ENCODE data around the gene TRAPPC4. TPM values are rescaled to one million over a fixed set of nuclear protein-coding genes. Genes with fewer than 3 reads are reported as not detected.
A peak's percentile ranks its signal among the peaks of the same experiment; 100 is the strongest.
"Not testable (repeated sequence)": the region's sequence is repeated elsewhere in the genome, so short reads cannot be mapped to it uniquely, and the experiment has no call there.

TRAPPC4 gene
- total RNA-seq, 1 donor from 2014 or later = 73.1 TPM

DNA sequence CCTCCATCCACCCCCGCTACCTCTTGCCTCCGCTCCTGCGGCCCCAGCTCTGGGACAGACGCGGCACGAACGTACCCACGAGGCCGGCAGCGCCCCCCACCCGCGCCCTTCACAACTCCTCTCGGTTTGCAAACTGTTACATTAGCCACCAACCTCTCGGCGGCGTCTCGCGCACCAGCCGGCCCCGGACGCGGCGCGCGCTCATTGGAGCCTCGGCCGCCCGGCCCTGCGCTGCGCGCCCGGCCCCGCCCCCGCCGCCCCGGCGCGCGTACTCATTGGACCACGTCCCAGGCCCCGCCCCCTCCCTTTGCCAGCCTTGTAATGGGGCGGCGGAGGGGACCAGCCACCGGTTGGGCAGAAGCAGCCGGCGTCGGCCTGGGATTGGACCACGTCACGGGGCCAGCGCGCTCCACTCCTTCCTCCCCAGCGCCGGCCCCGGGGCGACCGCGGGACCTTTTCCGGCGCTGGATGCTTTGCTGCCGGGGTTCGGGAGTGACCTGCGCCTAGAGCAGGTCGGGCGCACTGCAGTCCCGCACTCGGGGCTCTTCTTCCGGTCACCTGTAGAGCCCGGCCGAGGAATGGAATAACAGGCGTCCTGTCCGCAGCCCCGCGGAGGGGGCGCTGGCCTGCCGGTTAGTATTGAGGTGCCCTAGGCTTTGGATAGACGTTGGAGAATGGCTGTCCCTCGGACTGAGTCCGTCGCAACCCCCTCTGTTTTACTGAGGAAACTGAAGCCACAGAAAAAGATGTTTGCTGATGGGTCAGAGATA lies 38.6 kb downstream of the TRAPPC4 start, which contains the start of gene HYOU1:
TSS of gene HYOU1 (minus strand) at position 206 of the 770 bp plus-strand sequence. CDS start 1,045 bp downstream, outside the sequence.
- Mint-ChIP-seq H3K36me3 (peaks cover 20% of the 10 kb centered on the region), H3K4me1 (ENCODE audit: unreplicated experiment) (peaks cover 11% of the 10 kb centered on the region), H3K9me3 (no peaks in the 10 kb centered on the region), H3K27me3 (no peaks in the 10 kb centered on the region), H3K4me3 (peak within 1 kb of the TSS; percentile 90), H3K27ac (peak within 1 kb of the TSS; percentile 90)
- TF ChIP-seq, protein P1, sequence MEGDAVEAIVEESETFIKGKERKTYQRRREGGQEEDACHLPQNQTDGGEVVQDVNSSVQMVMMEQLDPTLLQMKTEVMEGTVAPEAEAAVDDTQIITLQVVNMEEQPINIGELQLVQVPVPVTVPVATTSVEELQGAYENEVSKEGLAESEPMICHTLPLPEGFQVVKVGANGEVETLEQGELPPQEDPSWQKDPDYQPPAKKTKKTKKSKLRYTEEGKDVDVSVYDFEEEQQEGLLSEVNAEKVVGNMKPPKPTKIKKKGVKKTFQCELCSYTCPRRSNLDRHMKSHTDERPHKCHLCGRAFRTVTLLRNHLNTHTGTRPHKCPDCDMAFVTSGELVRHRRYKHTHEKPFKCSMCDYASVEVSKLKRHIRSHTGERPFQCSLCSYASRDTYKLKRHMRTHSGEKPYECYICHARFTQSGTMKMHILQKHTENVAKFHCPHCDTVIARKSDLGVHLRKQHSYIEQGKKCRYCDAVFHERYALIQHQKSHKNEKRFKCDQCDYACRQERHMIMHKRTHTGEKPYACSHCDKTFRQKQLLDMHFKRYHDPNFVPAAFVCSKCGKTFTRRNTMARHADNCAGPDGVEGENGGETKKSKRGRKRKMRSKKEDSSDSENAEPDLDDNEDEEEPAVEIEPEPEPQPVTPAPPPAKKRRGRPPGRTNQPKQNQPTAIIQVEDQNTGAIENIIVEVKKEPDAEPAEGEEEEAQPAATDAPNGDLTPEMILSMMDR (conservative IDR thresholded peaks at IDR 0.05) = peak; percentile 49
- DNase-seq (ENCODE audit: extremely low spot score, unreplicated experiment) = peak; percentile 99

DNA sequence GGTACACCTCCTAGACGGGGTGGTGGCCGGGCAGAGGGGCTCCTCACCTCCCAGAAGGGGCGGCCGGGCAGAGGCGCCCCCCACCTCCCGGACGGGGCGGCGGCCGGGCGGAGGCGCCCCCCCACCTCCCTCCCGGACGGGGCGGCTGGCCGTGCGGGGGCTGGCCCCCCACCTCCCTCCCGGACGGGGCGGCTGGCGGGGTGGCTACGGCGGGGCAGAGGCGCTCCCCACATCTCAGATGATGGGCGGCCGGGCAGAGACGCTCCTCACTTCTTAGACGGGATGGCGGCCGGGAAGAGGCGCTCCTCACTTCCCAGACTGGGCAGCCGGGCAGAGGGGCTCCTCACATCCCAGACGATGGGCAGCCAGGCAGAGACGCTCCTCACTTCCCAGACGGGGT lies 40.6 kb downstream of the TRAPPC4 start:
- not testable (repeated sequence) for H3K9me3 Mint-ChIP-seq; H3K27ac Mint-ChIP-seq; H3K36me3 Mint-ChIP-seq; H3K27me3 Mint-ChIP-seq; H3K4me3 Mint-ChIP-seq; DNase-seq (ENCODE audit: extremely low spot score, unreplicated experiment)
- peaks cover 11% of the 10 kb centered on the region for H3K4me1 Mint-ChIP-seq (ENCODE audit: unreplicated experiment)

DNA sequence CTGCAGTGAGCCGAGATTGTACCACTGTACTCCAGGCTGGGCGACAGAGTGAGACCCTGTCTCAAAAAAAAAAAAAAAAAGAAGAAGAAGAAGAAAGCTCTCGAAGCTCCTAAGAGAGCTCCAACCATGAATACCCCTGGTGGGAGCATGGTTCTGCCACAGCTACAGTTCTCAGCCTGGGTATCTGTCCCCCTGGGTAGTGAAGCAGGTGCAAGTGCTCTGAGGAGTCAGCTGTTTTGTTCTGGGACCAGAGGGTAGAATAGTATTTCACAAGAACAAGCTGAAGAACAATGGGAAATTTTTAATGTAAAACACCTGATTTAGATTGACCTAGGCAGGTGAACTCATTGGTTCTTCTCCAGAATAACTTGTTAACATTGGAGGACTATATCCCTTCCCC lies 42.7 kb downstream of the TRAPPC4 start:
- Mint-ChIP-seq H3K27ac (no peak overlapping the region), H3K9me3 (no peaks in the 10 kb centered on the region), H3K4me3 (no peak overlapping the region)

DNA sequence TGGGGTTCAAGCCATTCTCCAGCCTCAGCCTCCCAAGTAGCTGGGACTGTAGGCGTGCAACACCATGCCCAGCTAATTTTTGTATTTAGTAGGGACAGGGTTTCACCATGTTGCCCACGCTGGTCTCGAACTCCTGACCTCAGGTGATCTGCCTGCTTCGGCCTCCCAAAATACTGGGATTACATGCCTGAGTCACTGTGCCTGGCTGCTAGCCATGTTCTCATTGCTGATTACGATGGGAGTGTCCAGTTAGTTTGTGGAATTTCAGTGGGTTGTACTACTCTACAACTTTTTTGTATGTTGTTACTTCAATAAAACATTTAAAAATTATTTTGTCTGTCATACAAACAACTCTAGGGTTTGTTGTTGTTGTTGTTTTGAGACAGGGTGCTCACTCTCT lies 44.2 kb downstream of the TRAPPC4 start:
- TF ChIP-seq, protein P1 (conservative IDR thresholded peaks at IDR 0.05) = no peak
- no peak for DNase-seq (ENCODE audit: extremely low spot score, unreplicated experiment)
- Mint-ChIP-seq H3K36me3 (no peaks in the 10 kb centered on the region), H3K27ac (no peak overlapping the region), H3K27me3 (no peaks in the 10 kb centered on the region), H3K4me1 (ENCODE audit: unreplicated experiment) (peaks cover 13% of the 10 kb centered on the region), H3K4me3 (no peak overlapping the region), H3K9me3 (no peaks in the 10 kb centered on the region)

More for the DNA sequence above, 42.7 kb downstream of the TRAPPC4 start:
- TF ChIP-seq, protein P1 (conservative IDR thresholded peaks at IDR 0.05) = no peak
- DNase-seq (ENCODE audit: extremely low spot score, unreplicated experiment) = no peak
- peaks cover 4% of the 10 kb centered on the region for H3K4me1 Mint-ChIP-seq (ENCODE audit: unreplicated experiment)
- H3K36me3 Mint-ChIP-seq = no peaks in the 10 kb centered on the region
- H3K27me3 Mint-ChIP-seq = no peaks in the 10 kb centered on the region

DNA sequence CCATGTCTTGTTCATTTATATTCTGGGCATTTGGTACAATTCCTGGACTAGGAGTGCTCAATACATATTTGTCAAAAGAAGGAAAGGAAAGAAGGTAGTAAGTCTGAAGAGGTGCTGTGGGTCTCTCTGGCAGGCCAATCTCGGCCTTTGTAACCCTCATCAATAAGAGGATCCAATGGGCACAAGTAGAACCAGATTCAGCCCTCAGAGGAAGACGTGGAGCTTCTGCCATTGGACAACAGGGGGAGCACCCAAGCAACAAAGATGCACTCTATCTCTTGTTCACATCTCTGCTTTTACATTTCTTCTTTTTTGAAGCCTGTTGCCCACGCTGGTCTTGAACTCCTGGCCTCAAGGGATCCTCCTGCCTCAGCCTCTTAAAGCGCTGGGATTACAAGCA lies 46.8 kb downstream of the TRAPPC4 start:
- Mint-ChIP-seq H3K4me3 (peak overlapping the region; percentile 59), H3K4me1 (ENCODE audit: unreplicated experiment) (peaks cover 9% of the 10 kb centered on the region), H3K36me3 (peaks cover 8% of the 10 kb centered on the region), H3K9me3 (no peaks in the 10 kb centered on the region), H3K27ac (no peak overlapping the region), H3K27me3 (no peaks in the 10 kb centered on the region)
- DNase-seq (ENCODE audit: extremely low spot score, unreplicated experiment) = no peak
- TF ChIP-seq, protein P1 (conservative IDR thresholded peaks at IDR 0.05) = peak; percentile 62
